CD1c-positive myeloid dendritic cell (primary cell): ENCODE data around the gene HNF1A.

Experiments used
- DNase-seq: peaks from one replicate; pipeline ENCODE4 v3.0.0-alpha.2; 2016; ENCODE audit errors: extremely low spot score

HNF1A gene

GRCh38 chr12:120988658-120989057, 10.3 kb downstream of the HNF1A start:
- DNase-seq: no peak

- DNase-seq: no peak
Observed at GRCh38 chr12:120989687-120990086, 11.3 kb downstream of the HNF1A start.

- DNase-seq: no peak
Observed at GRCh38 chr12:120990487-120991055, 12.2 kb downstream of the HNF1A start.

- DNase-seq: no peak
Observed at GRCh38 chr12:120991965-120992364, 13.6 kb downstream of the HNF1A start.

GRCh38 chr12:120992989-120993388, 14.6 kb downstream of the HNF1A start:
- no peak for DNase-seq

- DNase-seq: no peak
Observed at GRCh38 chr12:120993496-120993895, 15.2 kb downstream of the HNF1A start.

DNA sequence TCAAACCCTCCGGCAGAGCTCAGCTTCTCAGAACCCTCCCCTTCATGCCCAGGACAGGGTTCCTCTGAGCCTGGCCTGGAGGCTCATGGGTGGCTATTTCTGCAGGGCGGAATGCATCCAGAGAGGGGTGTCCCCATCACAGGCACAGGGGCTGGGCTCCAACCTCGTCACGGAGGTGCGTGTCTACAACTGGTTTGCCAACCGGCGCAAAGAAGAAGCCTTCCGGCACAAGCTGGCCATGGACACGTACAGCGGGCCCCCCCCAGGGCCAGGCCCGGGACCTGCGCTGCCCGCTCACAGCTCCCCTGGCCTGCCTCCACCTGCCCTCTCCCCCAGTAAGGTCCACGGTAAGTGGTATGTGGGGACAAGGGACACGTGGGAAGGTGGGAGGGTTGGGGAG, 15.7 kb downstream of the HNF1A start:
- DNase-seq: no peak

DNA sequence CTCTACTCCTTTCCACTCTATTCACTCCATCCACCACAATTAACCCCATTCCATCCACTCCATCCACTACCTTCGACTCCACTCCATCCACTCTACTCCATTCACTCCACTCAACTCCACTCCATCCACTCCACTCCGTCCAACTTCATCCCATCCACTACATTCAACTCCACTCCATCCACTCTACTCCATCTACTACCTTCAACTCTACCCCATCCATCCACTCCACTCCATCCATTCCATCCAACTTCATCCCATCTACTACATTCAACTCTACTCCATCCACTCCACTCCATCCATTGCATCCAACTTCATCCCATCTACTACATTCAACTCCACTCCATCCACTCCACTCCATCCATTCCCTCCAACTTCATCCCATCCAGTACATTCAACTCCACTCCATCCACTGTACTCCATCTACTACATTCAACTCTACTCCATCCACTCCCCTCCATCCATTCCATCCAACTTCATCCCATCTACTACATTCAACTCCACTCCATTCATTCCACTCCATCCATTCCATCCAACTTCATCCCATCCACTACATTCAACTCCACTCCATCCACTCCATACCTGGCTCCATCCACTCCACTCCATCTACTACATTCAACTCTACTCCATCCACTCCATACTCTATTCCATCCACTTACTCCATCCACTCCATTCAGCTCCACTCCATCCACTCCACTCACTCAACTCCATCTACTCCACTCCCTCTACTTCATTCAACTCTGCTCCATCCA, 16.4 kb downstream of the HNF1A start:
- no peak for DNase-seq

DNA sequence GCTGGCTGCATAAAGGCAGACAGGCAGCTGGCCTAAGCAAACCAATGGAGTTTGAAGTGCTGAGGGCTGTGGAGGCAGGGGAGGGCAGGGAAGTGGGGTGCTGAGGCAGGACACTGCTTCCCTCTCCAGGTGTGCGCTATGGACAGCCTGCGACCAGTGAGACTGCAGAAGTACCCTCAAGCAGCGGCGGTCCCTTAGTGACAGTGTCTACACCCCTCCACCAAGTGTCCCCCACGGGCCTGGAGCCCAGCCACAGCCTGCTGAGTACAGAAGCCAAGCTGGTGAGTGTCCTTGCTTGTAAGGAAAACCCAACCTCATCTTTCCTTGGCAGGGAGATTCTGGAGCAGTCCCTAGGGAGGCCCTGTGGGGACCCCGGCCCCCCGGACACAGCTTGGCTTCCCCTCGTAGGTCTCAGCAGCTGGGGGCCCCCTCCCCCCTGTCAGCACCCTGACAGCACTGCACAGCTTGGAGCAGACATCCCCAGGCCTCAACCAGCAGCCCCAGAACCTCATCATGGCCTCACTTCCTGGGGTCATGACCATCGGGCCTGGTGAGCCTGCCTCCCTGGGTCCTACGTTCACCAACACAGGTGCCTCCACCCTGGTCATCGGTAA, 17.9 kb downstream of the HNF1A start:
- no peak for DNase-seq

GRCh38 chr12:120997448-120997847, 19.1 kb downstream of the HNF1A start:
- no peak for DNase-seq

- no peak for DNase-seq
Observed at GRCh38 chr12:120998435-120998834, 20.1 kb downstream of the HNF1A start.

DNA sequence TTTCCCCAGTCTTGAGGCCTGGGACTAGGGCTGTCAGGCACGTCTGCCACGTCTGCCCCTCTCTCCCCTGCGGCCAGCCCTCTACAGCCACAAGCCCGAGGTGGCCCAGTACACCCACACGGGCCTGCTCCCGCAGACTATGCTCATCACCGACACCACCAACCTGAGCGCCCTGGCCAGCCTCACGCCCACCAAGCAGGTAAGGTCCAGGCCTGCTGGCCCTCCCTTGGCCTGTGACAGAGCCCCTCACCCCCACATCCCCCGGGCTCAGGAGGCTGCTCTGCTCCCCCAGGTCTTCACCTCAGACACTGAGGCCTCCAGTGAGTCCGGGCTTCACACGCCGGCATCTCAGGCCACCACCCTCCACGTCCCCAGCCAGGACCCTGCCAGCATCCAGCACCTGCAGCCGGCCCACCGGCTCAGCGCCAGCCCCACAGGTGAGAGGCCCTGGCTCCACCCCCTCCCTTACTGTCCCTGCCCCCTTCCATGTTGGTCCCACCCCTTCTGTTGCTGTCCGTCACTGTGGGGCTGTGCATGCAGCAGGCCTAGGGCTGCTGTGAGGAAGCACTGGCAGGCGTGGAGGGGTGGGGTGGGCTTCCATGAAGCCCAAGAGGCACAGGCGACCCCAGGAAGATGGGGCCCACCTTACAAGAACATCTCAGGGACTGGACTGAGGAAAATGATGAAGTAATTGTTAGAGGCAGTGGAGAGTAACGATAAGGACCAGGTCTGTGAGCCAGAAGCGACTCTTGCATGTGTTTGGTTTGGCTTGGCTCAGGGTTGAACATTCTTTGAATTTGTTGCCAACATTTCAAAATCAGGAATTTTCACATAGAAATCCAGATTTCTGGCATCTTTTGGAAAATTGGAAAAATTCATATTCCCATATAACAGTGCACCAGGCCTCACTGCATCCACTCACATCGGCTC, 21.1 kb downstream of the HNF1A start:
- no peak for DNase-seq

- DNase-seq: no peak
Observed at GRCh38 chr12:121000530-121000929, 22.2 kb downstream of the HNF1A start.

- DNase-seq: no peak
Observed at GRCh38 chr12:121001060-121001459, 22.7 kb downstream of the HNF1A start.

DNA sequence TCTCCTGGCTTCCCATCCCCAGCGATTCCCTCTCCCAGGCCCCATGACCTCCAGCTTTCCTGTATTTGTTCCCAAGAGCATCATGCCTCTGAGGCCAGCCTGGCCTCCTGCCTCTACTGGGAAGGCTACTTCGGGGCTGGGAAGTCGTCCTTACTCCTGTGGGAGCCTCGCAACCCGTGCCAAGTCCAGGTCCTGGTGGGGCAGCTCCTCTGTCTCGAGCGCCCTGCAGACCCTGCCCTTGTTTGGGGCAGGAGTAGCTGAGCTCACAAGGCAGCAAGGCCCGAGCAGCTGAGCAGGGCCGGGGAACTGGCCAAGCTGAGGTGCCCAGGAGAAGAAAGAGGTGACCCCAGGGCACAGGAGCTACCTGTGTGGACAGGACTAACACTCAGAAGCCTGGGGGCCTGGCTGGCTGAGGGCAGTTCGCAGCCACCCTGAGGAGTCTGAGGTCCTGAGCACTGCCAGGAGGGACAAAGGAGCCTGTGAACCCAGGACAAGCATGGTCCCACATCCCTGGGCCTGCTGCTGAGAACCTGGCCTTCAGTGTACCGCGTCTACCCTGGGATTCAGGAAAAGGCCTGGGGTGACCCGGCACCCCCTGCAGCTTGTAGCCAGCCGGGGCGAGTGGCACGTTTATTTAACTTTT, 23.6 kb downstream of the HNF1A start:
- no peak for DNase-seq

DNA sequence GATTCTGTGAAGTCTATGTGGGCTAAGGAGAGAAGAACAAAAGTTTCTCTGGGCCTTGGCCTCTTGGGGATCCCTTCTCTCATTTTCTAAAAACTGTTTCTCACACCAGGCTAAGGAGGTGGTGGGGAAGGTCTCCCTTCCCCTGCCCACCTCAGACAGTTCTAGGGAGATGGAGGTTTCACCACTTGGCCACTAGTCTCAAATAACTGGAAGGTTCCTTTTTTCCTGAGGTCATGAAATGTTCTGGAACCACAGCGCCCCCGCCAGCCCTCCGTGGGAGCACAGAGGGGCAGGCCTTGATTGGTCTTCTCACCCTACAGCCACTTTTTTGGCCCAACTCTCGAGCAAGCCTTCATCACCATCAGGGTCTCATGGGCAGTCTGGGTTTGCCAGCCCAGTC, 25.3 kb downstream of the HNF1A start:
- no peak for DNase-seq

DNA sequence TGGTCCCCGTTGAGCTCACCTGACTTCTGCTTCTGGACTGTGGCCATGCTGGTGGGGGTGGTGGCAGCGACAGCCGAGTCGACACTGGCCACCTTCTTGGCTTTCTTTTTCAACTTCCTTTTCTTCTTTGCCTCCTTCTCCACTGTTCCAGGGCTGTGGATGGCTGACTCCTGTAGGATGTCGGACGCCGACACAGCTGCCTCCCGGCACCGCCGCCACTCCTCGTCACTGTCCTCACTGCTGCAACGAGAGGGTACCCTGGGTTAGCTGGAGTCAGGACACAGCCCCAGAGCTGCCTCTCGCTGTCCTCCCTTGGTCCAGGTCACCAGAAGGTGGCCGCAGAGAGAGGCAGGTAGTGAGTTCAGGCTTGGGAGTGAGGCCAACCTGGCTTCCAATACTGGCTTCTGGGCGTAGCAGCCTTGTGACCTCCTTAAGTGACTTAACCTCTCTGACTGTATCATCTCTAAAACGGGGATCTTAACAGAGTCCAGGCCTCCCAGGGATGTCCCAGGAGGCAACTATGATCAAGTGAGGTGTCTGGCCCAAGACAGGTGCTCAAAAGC, 26.0 kb downstream of the HNF1A start:
- DNase-seq: no peak

GRCh38 chr12:121005346-121005815, 27.0 kb downstream of the HNF1A start:
- DNase-seq: peak; percentile 59

DNA sequence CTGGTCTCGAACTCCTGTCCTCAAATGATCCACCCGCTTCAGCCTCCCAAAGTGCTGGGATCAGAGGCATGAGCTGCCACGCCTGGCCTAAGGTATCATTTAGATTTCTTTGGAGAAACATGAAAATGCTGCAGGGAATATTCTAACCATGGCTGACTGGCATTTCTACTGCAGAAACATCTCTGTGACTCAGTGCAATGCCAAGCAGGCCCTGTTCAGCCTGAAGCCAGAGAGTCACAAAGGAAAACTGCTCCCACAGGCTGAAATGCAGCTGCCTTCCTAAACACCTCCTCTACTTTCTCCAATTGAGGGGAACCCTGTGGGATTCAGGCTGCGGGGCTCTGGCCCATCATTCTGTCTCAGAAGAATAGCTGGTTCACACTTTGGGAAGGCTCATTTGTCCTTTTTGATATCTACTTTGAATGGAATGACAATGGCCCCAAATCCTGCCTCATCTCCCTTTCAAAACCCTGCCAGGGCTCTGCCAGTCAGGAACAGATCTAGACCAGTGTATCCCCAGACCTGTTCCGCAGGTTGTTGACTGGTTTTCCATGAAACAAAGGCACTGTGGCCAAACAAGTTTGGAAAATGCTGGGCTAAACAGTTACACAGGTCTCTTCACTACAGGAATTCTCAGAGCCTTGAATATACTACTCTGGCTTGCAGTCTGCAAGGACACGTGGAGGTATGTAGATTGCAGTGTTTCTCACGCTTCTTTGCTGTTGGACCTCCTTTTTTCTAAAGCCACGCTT, 30.2 kb downstream of the HNF1A start:
- no peak for DNase-seq

GRCh38 chr12:121009741-121010140, 31.4 kb downstream of the HNF1A start:
- DNase-seq: no peak

DNA sequence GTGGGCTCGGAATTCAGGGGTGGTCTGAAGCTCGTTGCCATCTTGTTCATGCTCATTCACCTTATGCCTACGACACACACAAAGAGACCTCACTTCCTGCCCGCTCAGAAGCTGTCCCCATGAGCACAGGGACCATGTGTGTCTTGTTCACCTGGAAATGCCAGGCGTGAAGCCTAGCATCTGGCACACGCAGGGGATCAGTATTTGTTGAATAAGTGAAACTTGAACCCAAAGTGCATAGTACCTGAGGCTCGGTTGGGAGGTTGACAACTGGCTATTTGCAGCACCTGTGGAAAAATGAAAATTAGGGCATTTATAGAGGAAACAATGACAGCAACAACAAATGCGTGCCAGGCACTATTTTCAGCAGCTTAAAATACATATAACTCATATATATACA, 32.5 kb downstream of the HNF1A start:
- no peak for DNase-seq
